IMR-90 (cell line): ENCODE results near the gene FGB. TPM values are rescaled to one million over a fixed set of nuclear protein-coding genes. Genes with fewer than 3 reads are reported as not detected.

Experiments
- ATAC-seq: fragments of 200-7000 bp; cut with Tn5 transposase; 2 replicates; pipeline ENCODE4 v1.9.1; 2020; ENCODE audit warnings: low read depth, mild to moderate bottlenecking, moderate library complexity
- BruUV-seq: library from RNA; stranded (reverse); fragments of 400-500 nt; replicated peaks from 2 replicates; lab custom pipeline; 2021; lab: Mats Ljungman, UMichigan
- CTCF ChIA-PET: fragments of 300-600 bp; formaldehyde crosslinking; extraction: SDS; loops from one replicate; lab custom pipeline; 2021; ENCODE audit warnings: antibody characterized with exemption; lab: Yijun Ruan, JAX
- POLR2A ChIA-PET: fragments of 300-600 bp; sonication (Branson Sonifier 250); formaldehyde crosslinking; loops from one replicate; lab custom pipeline; 2022; ENCODE audit warnings: antibody characterized with exemption; ENCODE audit not compliant: unreplicated experiment; lab: Charles Lee
- DNase-seq: peaks from one replicate; pipeline ENCODE4 v3.0.0; 2013
- H2AFZ ChIP-seq: replicated peaks from 2 replicates; pipeline ENCODE3; 2013; ENCODE audit warnings: low read length, mild to moderate bottlenecking; ENCODE audit not compliant: poor library complexity
- H2AK5ac ChIP-seq: 2 replicates; pipeline ENCODE4 v1.6.1; 2013; ENCODE audit warnings: low read depth, low read length, inconsistent platforms
- H2AK9ac ChIP-seq: replicated peaks from 2 replicates; pipeline ENCODE3; 2013; ENCODE audit warnings: mild to moderate bottlenecking, low read depth, low read length, moderate library complexity; ENCODE audit not compliant: poor library complexity
- H2BK120ac ChIP-seq: 2 replicates; pipeline ENCODE4 v1.6.1; 2013; ENCODE audit warnings: low read depth, low read length, inconsistent platforms
- H2BK15ac ChIP-seq: 3 replicates; pipeline ENCODE4 v1.6.1; 2013; ENCODE audit warnings: low read depth, low read length, inconsistent platforms
- H2BK20ac ChIP-seq: 2 replicates; pipeline ENCODE4 v1.6.1; 2013; ENCODE audit warnings: low read depth, mild to moderate bottlenecking, inconsistent platforms, low read length, moderate library complexity
- H2BK5ac ChIP-seq: 2 replicates; pipeline ENCODE4 v1.6.1; 2013; ENCODE audit warnings: mild to moderate bottlenecking, low read depth, low read length, inconsistent platforms; ENCODE audit not compliant: poor library complexity, severe bottlenecking
- H3K14ac ChIP-seq: replicated peaks from 2 replicates; pipeline ENCODE4 v1.6.1; 2013; ENCODE audit warnings: low read depth, low read length, inconsistent platforms
- H3K18ac ChIP-seq: 2 replicates; pipeline ENCODE4 v1.6.1; 2013; ENCODE audit warnings: low read depth, low read length, control low read depth
- H3K23ac ChIP-seq: 2 replicates; pipeline ENCODE4 v1.6.1; 2013; ENCODE audit warnings: low read depth, low read length, inconsistent platforms
- H3K27ac ChIP-seq: 2 replicates; pipeline ENCODE4 v1.5.1; 2013; ENCODE audit warnings: mild to moderate bottlenecking, control low read depth, low read length; ENCODE audit not compliant: insufficient read depth
- H3K27me3 ChIP-seq: 2 replicates; pipeline ENCODE4 v1.6.1; 2013; ENCODE audit warnings: low read length; ENCODE audit not compliant: control insufficient read depth, insufficient read depth
- H3K36me3 ChIP-seq: 2 replicates; pipeline ENCODE4 v1.6.1; 2013; ENCODE audit warnings: low read length, mixed read lengths; ENCODE audit not compliant: control insufficient read depth, insufficient read depth
- H3K4ac ChIP-seq: 2 replicates; pipeline ENCODE4 v1.6.1; 2013; ENCODE audit warnings: low read depth, low read length, inconsistent platforms
- H3K4me1 ChIP-seq: 2 replicates; pipeline ENCODE4 v1.6.1; 2013; ENCODE audit warnings: low read length, mixed read lengths; ENCODE audit not compliant: control insufficient read depth, insufficient read depth
- H3K4me2 ChIP-seq: 2 replicates; pipeline ENCODE4 v1.6.1; 2013; ENCODE audit warnings: low read depth, mild to moderate bottlenecking, control low read depth, low read length, moderate library complexity
- H3K4me3 ChIP-seq: 2 replicates; pipeline ENCODE4 v1.5.1; 2013; ENCODE audit warnings: low read depth, mild to moderate bottlenecking, control low read depth, low read length, moderate library complexity; ENCODE audit not compliant: insufficient read depth
- H3K56ac ChIP-seq: 2 replicates; pipeline ENCODE4 v1.6.1; 2013; ENCODE audit warnings: low read length, inconsistent platforms; ENCODE audit not compliant: insufficient read depth; ENCODE audit errors: extremely low read depth
- H3K79me1 ChIP-seq, 2 experiments: 2 replicates each; pipeline ENCODE4 v1.6.1; 2013; ENCODE audit warnings: low read length in 2 of 2, inconsistent platforms in 1 of 2, low read depth in 1 of 2
- H3K9ac ChIP-seq: 2 replicates; pipeline ENCODE4 v1.6.1; 2013; ENCODE audit warnings: low read depth, low read length, control low read depth
- H3K9me1 ChIP-seq: 2 replicates; pipeline ENCODE4 v1.6.1; 2013; ENCODE audit warnings: low read length, inconsistent platforms; ENCODE audit not compliant: insufficient read depth
- H3K9me3 ChIP-seq: 2 replicates; pipeline ENCODE4 v1.6.1; 2013; ENCODE audit warnings: low read length; ENCODE audit not compliant: control insufficient read depth, insufficient read depth
- H4K20me1 ChIP-seq: 2 replicates; pipeline ENCODE4 v1.6.1; 2013; ENCODE audit warnings: low read length, inconsistent platforms; ENCODE audit not compliant: insufficient read depth
- H4K5ac ChIP-seq: 2 replicates; pipeline ENCODE4 v1.6.1; 2013; ENCODE audit warnings: mild to moderate bottlenecking, low read depth, low read length, control low read depth
- H4K8ac ChIP-seq, 2 experiments: 2 replicates each; pipeline ENCODE4 v1.6.1; 2013; ENCODE audit warnings: low read depth in 2 of 2, low read length in 2 of 2, control low read depth in 1 of 2, inconsistent platforms in 1 of 2
- H4K91ac ChIP-seq: 2 replicates; pipeline ENCODE4 v1.6.1; 2013; ENCODE audit warnings: low read depth, low read length, inconsistent platforms; ENCODE audit not compliant: insufficient read depth
- RAD21 ChIP-seq: IDR thresholded peaks from 2 replicates; pipeline ENCODE4 v1.6.1; 2012; ENCODE audit warnings: low read length, improper control_type of control experiment
- SMC3 ChIP-seq: fragments of 150-350 bp; IDR thresholded peaks from 2 replicates; pipeline ENCODE4 v1.6.1; 2016; ENCODE audit warnings: low read depth, mild to moderate bottlenecking, antibody characterized with exemption, low read length, moderate library complexity
- WGBS, 2 experiments: methylation state at CpG; one replicate each; pipeline versions ENCODE4 v1.1.5 to v1.1.7; 2013; ENCODE audit warnings: missing lambda C conversion rate in 2 of 2; ENCODE audit not compliant: insufficient read length in 1 of 2; ENCODE audit errors: extremely low coverage in 2 of 2; 5-methylcytosine and 5-hydroxymethylcytosine counted together
- dilution Hi-C: fragments of 300-500 bp; cut with HindIII; formaldehyde crosslinking; loops from one replicate; pipeline ENCODE4 v1.14.3; 2018; ENCODE audit warnings: low sequenced_read_pairs; ENCODE audit not compliant: unreplicated experiment
- in situ Hi-C: fragments of 300-500 bp; cut with MboI; formaldehyde crosslinking; loops from 3 replicates; pipeline ENCODE4 v1.14.3; 2019; ENCODE audit warnings: low sequenced_read_pairs, inconsistent platforms, mixed read lengths
- intact Hi-C: fragments of 100-400 bp; cut with micrococcal nuclease; formaldehyde crosslinking; loops from 2 replicates; pipeline ENCODE4 v1.10.0; 2022
- polyA plus RNA-seq, 3 experiments: library from polyadenylated mRNA; depleted of rRNA; stranded (reverse); fragments of >200 nt; gene quantifications; 2 replicates each; pipeline ENCODE4 v1.2.3, GENCODE V29; 2012; ENCODE audit warnings: low replicate concordance in 1 of 3
- total RNA-seq: library from RNA; depleted of rRNA; stranded (reverse); fragments of >200 nt; gene quantifications from 2 replicates; pipeline ENCODE4 v1.2.3, GENCODE V29; 2012
- TF ChIP-seq, protein P1 (sequence below): fragments of 150-350 bp; IDR thresholded peaks from 2 replicates; pipeline ENCODE4 v1.6.1; 2016; ENCODE audit warnings: low read depth, mild to moderate bottlenecking, low read length, moderate library complexity, borderline replicate concordance

The FGB gene
- total and polyA plus RNA-seq, 2 of the 4 experiments (the other 2 are of a cell fraction), result not detected

DNA sequence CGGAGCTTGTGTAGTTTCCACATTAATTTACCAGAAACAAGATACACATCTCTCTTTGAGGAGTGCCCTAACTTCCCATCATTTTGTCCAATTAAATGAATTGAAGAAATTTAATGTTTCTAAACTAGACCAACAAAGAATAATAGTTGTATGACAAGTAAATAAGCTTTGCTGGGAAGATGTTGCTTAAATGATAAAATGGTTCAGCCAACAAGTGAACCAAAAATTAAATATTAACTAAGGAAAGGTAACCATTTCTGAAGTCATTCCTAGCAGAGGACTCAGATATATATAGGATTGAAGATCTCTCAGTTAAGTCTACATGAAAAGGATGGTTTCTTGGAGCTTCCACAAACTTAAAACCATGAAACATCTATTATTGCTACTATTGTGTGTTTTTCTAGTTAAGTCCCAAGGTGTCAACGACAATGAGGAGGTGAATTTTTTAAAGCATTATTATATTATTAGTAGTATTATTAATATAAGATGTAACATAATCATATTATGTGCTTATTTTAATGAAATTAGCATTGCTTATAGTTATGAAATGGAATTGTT, at the start of gene FGB (continued):
- no peak for TF ChIP-seq SMC3

DNA sequence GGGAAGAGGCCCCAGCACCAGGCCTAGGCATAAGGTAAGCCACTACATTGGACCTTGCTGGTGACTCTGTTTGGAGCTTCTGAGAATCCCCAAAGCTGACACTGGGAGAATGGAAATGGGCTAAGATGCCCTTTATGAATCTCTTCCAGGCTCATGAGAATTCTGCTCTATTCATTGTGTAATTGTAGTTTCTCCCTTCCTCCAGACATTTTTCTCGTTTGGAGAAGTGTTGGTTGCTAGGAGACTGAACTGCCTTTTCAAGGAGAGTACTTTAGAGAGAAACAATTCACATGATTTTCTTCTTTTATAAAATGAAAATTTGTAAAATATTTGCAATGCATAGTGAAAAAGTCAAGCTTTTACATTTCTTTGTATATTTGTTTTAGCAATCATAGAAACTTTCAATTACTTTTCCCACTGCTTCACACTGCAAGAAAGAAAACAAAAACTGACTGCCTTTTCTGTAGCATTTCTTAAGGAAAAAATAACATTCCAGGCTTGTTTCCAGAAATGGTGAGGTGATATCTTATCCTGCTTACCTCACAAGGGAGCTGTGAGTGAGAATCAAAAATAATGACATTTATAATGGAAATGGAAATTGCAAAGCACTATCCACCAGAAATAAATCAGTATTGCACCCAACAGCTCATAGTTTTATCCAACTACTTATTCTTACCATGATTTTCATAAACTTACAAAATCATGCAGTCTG, 46.3 kb upstream of the FGB start:
- no peak overlapping the region for H3K56ac ChIP-seq
- H3K4ac ChIP-seq, result no peak overlapping the region
- POLR2A ChIA-PET, result no interaction called here
- no peak overlapping the region for H2AK9ac ChIP-seq
- in situ Hi-C loops (no loop called here), dilution Hi-C loops (no loop called here), intact Hi-C loops (no loop called here)
- no peaks in the 10 kb centered on the region for H4K20me1 ChIP-seq
- no peak overlapping the region for H3K14ac ChIP-seq
- no CpG with 5 or more reads among the region's 1 CpG for WGBS, 2 experiments
- no peak overlapping the region for H2BK15ac ChIP-seq
- H2AFZ ChIP-seq, result no peak overlapping the region
- no peaks in the 10 kb centered on the region for H3K9me3 ChIP-seq
- H3K9me1 ChIP-seq, result no peaks in the 10 kb centered on the region
- H3K9ac ChIP-seq, result no peak overlapping the region
- no peak overlapping the region for H2BK5ac ChIP-seq
- no peak overlapping the region for H3K4me2 ChIP-seq
- no peak for ATAC-seq
- no peak overlapping the region for H2BK20ac ChIP-seq
- H3K4me1 ChIP-seq, result peaks cover 3% of the 10 kb centered on the region; the same call in 1 of the 2 replicates
- H3K4me3 ChIP-seq, result no peak overlapping the region
- no peak overlapping the region for H2AK5ac ChIP-seq
- H3K27ac ChIP-seq, result no peak overlapping the region
- H3K18ac ChIP-seq, result no peak overlapping the region
- peaks cover 4% of the 10 kb centered on the region; the same call in 1 of the 2 replicates for H3K27me3 ChIP-seq
- no peak overlapping the region for H3K23ac ChIP-seq
- H2BK120ac ChIP-seq, result no peak overlapping the region
- H3K79me1 ChIP-seq, result no peaks in the 10 kb centered on the region
- no peak overlapping the region for H4K91ac ChIP-seq
- no TSS peak for BruUV-seq
- no peaks in the 10 kb centered on the region for H3K36me3 ChIP-seq
- no peak overlapping the region for H4K8ac ChIP-seq
- TF ChIP-seq, protein P1, sequence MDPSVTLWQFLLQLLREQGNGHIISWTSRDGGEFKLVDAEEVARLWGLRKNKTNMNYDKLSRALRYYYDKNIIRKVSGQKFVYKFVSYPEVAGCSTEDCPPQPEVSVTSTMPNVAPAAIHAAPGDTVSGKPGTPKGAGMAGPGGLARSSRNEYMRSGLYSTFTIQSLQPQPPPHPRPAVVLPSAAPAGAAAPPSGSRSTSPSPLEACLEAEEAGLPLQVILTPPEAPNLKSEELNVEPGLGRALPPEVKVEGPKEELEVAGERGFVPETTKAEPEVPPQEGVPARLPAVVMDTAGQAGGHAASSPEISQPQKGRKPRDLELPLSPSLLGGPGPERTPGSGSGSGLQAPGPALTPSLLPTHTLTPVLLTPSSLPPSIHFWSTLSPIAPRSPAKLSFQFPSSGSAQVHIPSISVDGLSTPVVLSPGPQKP, result no peak
- TF ChIP-seq RAD21, result no peak
- H4K5ac ChIP-seq, result no peak overlapping the region
- CTCF ChIA-PET, result interaction anchor here (1.3 kb wide), 1 partner anchor 10 kb away, joined by 4 read pairs; no protein-coding TSS in a partner anchor
- no peak for DNase-seq
